ENCODE measurements around the gene OPCML.

The OPCML gene

DNA sequence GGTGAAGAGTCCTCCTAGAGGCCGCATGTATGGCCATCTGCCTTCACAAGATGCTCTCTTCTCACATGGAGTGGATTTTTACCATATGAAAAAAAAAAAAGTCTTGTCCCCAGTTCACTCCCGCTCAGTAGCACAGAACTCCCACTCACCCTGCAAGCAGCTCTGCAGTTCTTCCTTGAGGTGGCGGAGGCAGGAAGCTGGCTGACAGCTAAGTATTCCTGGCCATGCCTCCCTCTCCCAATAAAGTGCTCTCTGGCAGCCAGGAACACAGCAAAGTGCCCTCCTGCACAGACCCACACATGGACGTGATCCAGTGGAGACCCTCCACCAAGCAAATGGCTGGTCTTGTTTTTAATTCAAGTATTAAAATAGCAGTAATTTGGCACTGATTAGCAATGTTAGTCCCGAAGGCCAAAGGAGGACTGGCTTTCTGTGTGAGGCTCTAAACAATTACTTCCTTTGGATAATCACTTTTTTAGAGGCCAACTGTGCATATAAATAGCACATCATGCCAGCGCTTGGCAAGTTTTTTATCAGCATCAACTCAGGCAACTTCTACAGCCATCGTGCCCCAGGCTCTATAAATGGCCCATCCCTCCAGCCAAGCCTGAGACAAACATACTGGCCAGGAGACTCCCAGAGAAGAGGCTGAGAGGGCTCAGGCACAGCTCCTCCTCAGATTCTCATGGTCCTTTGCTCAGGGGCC is 413.6 kb downstream of the OPCML start:
- no peak for TF ChIP-seq JUND (IDR thresholded peaks at IDR 0.05; ENCODE audit: low read depth)
- DNase-seq (ENCODE audit: low read depth in 1 of 2, low spot score in 1 of 2) = no peak
- in situ Hi-C loops (cut with HindIII; ENCODE audit: low pct_unique_long_range_greater_than_20kb, low sequenced_read_pairs) = no loop called here

DNA sequence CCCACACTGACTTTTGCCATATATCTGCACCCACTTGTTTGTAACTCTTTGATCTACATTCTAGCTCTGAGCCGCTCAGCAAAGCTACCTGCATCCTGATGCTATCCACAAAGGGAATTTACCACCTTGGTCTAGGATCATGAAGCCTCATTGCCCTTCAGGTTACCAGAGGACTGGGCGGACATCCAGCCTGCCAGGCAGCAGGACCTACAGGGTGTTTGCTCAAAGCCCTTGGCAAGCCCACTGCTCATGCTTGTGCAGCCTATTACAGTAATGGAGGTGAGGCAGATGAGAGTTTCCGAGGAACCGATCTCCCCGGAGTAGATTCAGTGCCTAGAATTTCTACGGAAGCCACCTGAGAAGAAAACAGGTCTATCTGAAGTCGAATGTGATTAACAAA is 417.2 kb downstream of the OPCML start:
- no peak for DNase-seq (ENCODE audit: low read depth in 1 of 2, low spot score in 1 of 2)
- in situ Hi-C loops (cut with HindIII; ENCODE audit: low pct_unique_long_range_greater_than_20kb, low sequenced_read_pairs) = no loop called here
- no peak for TF ChIP-seq JUND (IDR thresholded peaks at IDR 0.05; ENCODE audit: low read depth)

DNA sequence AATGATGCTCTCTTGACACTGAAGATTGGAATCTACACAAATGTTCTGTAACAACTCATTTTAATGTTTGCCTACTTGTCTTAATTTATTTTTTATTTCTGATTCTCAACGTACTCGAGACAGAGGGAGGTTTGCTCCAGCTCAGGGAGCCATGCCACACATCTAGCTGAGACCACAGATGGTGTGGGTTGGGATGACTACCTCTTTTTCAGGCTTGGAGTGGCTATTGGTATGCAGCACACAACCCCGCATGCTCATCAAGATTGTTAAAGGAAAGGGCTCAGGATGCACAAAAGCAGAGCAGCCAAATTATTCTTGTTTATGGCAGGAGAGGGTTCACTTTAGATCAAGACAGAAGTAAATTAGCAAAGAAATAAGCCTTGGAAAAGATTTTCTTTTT is 424.5 kb downstream of the OPCML start:
- in situ Hi-C loops (cut with HindIII; ENCODE audit: low pct_unique_long_range_greater_than_20kb, low sequenced_read_pairs) = no loop called here
- no peak for DNase-seq (ENCODE audit: low read depth in 1 of 2, low spot score in 1 of 2)
- TF ChIP-seq JUND (IDR thresholded peaks at IDR 0.05; ENCODE audit: low read depth) = no peak

DNA sequence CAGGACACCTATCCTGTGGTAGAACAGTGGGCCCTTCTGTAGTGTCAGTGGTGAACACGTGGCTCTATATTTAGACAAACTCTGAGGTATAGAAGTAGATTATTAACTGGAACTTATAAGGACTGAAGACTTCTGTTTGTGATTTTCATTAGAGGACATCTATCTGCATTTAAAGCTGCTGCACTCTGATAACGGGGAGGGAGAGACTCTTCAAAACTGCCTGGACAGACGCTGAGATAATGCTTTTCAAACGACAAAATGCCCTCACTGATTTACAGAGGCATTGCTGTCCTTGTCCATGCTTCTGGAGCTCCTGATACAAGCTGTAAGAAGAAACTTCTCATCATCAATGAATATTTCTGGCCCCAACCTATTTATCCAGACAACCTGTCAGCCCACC is 425.2 kb downstream of the OPCML start:
- no peak for TF ChIP-seq JUND (IDR thresholded peaks at IDR 0.05; ENCODE audit: low read depth)
- in situ Hi-C loops (cut with HindIII; ENCODE audit: low pct_unique_long_range_greater_than_20kb, low sequenced_read_pairs) = no loop called here
- DNase-seq (ENCODE audit: low read depth in 1 of 2, low spot score in 1 of 2) = no peak

DNA sequence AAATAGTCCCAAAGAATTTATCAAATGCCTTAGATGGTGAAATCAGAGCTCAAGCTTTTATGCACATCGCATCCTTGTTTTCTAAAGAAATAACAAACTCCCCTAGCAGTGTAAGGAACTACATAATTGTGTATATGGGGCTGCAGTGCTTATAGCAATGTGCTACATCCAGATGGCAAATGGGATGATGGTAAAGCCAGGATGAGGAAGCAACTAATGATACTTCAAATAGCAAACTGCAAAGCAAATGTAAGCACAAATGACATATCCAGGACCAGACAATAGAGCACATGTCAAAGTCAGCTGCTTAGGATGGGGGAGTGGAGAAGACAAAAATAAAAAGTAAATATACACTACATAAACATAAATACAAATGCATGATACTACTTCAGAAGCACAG is 425.9 kb downstream of the OPCML start:
- DNase-seq (ENCODE audit: low read depth in 1 of 2, low spot score in 1 of 2) = no peak
- TF ChIP-seq JUND (IDR thresholded peaks at IDR 0.05; ENCODE audit: low read depth) = no peak
- in situ Hi-C loops (cut with HindIII; ENCODE audit: low pct_unique_long_range_greater_than_20kb, low sequenced_read_pairs) = no loop called here

DNA sequence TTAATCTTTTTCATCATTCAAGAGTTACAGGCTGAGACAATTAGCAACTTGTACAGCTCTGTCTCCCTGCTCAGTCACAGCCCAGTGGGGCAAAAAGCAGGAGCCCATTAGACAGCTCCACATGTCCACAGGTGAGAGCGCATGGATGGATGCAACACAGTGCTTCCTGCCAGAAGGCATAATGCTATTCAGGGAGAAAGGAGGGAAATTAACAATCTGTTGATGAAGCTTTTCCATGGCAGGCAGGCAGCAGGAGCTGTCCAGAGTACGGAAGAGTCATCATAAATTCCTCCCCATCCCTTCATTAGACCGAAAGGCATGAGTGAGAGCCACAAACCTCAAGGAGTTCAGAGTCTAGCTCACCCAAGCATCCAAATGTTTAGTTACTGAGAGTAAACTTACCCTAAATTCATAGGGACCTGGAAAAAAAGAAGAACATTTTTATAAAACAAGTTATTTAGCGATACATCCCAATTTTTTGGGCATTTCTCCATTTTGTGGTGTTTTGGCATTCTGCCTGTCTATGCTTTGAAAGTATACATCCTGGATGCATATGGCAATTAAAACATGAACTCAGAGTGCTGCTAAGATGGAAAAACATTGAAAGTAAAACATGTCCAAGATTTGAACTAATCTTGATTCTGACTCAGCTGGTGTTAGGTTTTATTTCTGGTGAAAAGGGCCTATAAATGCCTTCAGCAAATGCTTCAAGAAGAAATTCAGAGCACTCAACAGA is 428.1 kb downstream of the OPCML start:
- no peak for TF ChIP-seq JUND (IDR thresholded peaks at IDR 0.05; ENCODE audit: low read depth)
- DNase-seq (ENCODE audit: low read depth in 1 of 2, low spot score in 1 of 2) = peak in 1 of 2 experiments; percentile 22
- in situ Hi-C loops (cut with HindIII; ENCODE audit: low pct_unique_long_range_greater_than_20kb, low sequenced_read_pairs) = no loop called here

DNA sequence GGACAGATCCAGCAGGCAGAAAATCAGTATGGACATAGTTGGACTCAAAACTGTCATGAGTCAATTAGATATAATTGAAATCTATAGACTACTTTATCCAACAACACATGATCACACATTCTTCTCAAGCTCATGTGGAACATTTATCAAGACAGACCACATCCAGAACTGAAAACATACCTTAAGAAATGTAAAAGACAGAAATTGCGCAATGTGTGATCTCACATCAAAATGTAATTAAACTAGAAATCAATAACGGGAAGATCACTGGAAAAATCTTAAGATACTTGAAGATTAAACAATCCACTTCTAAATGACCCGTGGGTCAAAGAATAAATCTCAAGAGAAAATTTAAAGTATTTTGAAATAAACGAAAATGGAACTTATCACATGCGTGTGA is 435.3 kb downstream of the OPCML start:
- in situ Hi-C loops (cut with HindIII; ENCODE audit: low pct_unique_long_range_greater_than_20kb, low sequenced_read_pairs) = no loop called here
- TF ChIP-seq JUND (IDR thresholded peaks at IDR 0.05; ENCODE audit: low read depth) = no peak
- no peak for DNase-seq (ENCODE audit: low read depth in 1 of 2, low spot score in 1 of 2)

DNA sequence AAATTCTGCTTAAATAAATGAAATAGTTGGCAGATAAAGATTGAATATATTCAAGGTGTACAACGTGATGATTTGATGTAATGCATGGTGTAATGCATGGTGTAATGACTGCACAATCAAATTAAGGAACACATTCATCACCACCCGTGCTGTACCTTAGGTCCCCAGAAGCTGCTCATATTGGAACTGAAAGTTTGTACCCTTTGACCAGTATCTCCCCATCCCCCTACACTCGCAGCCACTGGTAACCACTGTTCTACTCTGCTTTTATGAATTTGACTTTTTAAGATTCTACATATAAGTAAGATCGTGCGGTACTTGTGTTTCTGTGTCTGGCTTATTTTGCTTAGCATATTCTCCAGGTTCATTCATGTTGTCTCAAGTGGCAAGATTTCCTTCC is 445.8 kb downstream of the OPCML start:
- in situ Hi-C loops (cut with HindIII; ENCODE audit: low pct_unique_long_range_greater_than_20kb, low sequenced_read_pairs) = no loop called here
- no peak for TF ChIP-seq JUND (IDR thresholded peaks at IDR 0.05; ENCODE audit: low read depth)
- DNase-seq (ENCODE audit: low read depth in 1 of 2, low spot score in 1 of 2) = no peak

DNA sequence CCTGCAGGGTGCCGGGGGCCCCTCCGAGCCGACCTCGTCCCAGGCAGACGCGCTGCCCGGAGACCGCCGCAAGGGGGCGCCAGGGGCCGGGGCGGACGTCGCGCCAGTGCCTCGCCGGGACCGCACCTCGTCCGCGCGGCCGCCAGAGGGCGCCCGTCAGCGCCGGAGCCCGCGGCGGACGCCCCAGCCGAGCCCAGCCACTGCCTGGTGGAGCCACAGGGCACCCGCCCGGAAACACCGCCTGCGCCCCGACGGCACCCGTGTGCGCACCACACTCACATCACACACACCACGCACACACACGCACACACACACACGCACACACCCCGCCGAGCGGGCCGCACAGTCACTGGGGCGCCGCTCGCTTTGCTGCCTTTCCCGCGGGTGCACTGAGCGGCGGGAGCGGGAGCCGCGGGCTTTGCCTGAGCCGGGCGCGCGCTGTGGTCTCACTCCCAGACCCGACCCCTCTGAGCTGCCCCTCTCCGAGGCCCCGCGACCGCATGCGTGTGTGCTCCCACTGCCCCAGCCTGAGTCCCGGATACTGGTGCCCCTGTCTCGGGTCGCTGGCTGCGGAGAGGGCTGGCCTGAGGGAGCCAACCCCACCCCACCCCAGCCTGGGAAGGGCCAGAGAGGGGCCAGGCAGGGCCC is 449.3 kb downstream of the OPCML start:
- in situ Hi-C loops (cut with HindIII; ENCODE audit: low pct_unique_long_range_greater_than_20kb, low sequenced_read_pairs) = no loop called here
- no peak for TF ChIP-seq JUND (IDR thresholded peaks at IDR 0.05; ENCODE audit: low read depth)
- DNase-seq (ENCODE audit: low read depth in 1 of 2, low spot score in 1 of 2) = peak in 1 of 2 experiments; percentile 36

DNA sequence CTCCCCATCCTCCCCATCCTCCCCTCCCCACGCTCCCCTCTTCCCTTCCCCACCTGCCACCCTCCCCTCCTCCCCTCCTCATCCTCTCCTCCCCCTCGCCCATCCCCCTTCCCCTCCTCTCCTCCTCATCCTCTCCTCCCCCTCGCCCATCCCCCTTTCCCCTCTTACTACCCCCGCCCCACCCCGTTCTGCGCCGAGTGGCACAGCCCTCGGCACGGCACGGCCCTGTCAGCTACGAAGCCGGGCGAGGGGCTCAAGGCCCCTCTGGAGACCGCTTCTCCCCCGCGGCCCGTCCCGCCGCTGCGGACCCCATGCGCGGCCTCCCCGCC is 449.9 kb downstream of the OPCML start:
- TF ChIP-seq JUND (IDR thresholded peaks at IDR 0.05; ENCODE audit: low read depth) = no peak
- in situ Hi-C loops (cut with HindIII; ENCODE audit: low pct_unique_long_range_greater_than_20kb, low sequenced_read_pairs) = no loop called here
- no peak for DNase-seq (ENCODE audit: low read depth in 1 of 2, low spot score in 1 of 2)

DNA sequence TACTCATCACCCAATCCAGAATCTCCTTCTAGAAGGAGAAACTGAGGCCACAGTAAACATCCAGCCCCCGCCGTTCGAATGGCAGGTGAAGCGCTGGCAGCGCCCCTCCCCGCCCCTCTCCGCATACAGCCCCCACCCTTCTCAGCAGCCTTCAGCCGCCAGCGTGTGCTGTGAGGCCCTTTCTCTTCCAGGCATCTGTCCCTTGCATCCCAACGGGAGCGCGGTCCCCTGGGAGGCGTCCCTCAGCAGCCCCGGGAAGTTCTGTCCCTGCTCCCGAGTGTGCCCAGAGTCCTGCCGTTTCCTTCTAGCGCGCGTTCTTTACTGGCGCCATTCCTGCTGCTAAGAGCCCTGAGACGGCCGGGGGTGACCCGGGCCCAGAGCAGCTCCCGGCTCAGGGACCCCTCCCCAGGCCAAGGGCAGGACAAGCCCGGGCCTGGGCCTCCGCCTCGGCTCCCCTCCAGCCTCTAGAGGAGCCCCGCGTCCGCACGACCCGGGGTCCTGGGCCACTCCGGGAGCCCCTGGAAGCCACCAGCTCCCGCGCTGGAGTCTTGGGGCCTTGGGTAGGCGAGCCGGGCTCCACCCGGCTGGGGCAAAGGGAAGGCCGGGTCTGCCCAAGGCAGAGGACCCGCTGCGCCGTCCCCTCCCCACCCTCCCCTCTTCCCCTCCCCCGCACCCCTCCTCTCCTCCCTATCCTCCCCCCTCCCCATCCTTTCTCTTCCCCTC is 450.4 kb downstream of the OPCML start:
- in situ Hi-C loops (cut with HindIII; ENCODE audit: low pct_unique_long_range_greater_than_20kb, low sequenced_read_pairs) = no loop called here
- DNase-seq (ENCODE audit: low read depth in 1 of 2, low spot score in 1 of 2) = no peak

DNA sequence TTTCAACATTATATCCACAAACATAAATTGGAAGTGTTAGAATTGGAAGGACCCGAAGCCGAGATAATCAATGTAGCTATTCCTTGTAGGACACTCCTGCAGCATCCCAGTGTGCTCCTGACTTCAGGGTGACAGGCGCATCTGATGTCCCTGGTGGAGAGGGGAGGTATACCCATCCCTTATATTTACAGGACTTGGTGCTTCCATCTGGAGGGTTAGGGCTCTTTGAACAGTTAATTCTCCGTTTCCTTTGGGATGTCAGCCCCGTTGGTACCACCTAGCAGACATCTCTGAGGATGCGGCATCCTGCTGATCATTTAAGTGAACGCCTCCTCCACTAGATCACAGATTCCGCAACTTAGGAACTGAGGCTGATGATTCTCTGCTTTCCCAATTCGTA is 451.3 kb downstream of the OPCML start:
- no peak for TF ChIP-seq JUND (IDR thresholded peaks at IDR 0.05; ENCODE audit: low read depth)
- DNase-seq (ENCODE audit: low read depth in 1 of 2, low spot score in 1 of 2) = peak in 1 of 2 experiments; percentile 39
- in situ Hi-C loops (cut with HindIII; ENCODE audit: low pct_unique_long_range_greater_than_20kb, low sequenced_read_pairs) = no loop called here

More for the DNA sequence above, 450.4 kb downstream of the OPCML start:
- no peak for TF ChIP-seq JUND (IDR thresholded peaks at IDR 0.05; ENCODE audit: low read depth)
